GM12878 (cell line): ENCODE data around the gene EFCAB8. TPM values are rescaled to one million over a fixed set of nuclear protein-coding genes. Genes with fewer than 3 reads are reported as not detected.

Experiments used
- ATAC-seq: fragments of 200-7000 bp; cut with Tn5 transposase; 3 replicates; pipeline ENCODE4 v1.9.1; 2020; ENCODE audit warnings: mild to moderate bottlenecking, moderate library complexity
- BruUV-seq: library from RNA; stranded (reverse); fragments of 400-500 nt; replicated peaks from 2 replicates; lab custom pipeline; 2021; lab: Mats Ljungman, UMichigan
- CTCF ChIA-PET: fragments of 300-600 bp; sonication (Branson Sonifier 250); formaldehyde crosslinking; extraction: SDS; loops from one replicate; lab custom pipeline; 2021; ENCODE audit warnings: inconsistent platforms; lab: Yijun Ruan, JAX
- POLR2A ChIA-PET: fragments of 350-600 bp; formaldehyde crosslinking; extraction: SDS; loops from one replicate; lab custom pipeline; 2021; ENCODE audit warnings: inconsistent platforms; lab: Charles Lee
- RAD21 ChIA-PET: fragments of 300-600 bp; sonication (Branson Sonifier 250); formaldehyde crosslinking; loops from one replicate; lab custom pipeline; 2023; ENCODE audit warnings: antibody characterized with exemption; ENCODE audit not compliant: unreplicated experiment; lab: Charles Lee
- SMC1A ChIA-PET: fragments of 300-600 bp; sonication (Branson Sonifier 250); formaldehyde crosslinking; loops from one replicate; lab custom pipeline; 2023; ENCODE audit not compliant: unreplicated experiment, uncharacterized antibody; lab: Charles Lee
- DNase-seq: peaks from one replicate; pipeline ENCODE4 v3.0.0-alpha.2; 2011; ENCODE audit warnings: low read depth, low spot score
- FAIRE-seq: peaks from 3 replicates; lab custom pipeline; 2011; peaks lifted over from hg19 to GRCh38; lab: Jason Lieb, UNC
- H2AFZ ChIP-seq: 2 replicates; pipeline ENCODE4 v1.6.0; 2011; ENCODE audit warnings: low read depth, low read length, control low read depth; ENCODE audit not compliant: control insufficient read depth
- H3K27ac ChIP-seq: 2 replicates; pipeline ENCODE4 v1.5.1; 2011; ENCODE audit warnings: control low read depth; ENCODE audit not compliant: control insufficient read depth, insufficient read depth
- H3K27me3 ChIP-seq, 2 experiments: replicated peaks in 1 of 2; 2 replicates each; pipeline versions ENCODE4 v1.6.0 to v1.6.1; 2011; ENCODE audit warnings: low read length in 1 of 2; ENCODE audit not compliant: control insufficient read depth in 2 of 2, insufficient read depth in 2 of 2
- H3K36me3 ChIP-seq, 2 experiments: 2 replicates each; pipeline ENCODE4 v1.5.1; 2011; ENCODE audit warnings: low read length in 1 of 2; ENCODE audit not compliant: control insufficient read depth in 2 of 2, insufficient read depth in 2 of 2
- H3K4me1 ChIP-seq: 2 replicates; pipeline ENCODE4 v1.6.1; 2011; ENCODE audit warnings: mild to moderate bottlenecking, low read length, moderate library complexity, mixed read lengths; ENCODE audit not compliant: control insufficient read depth, insufficient read depth
- H3K4me2 ChIP-seq: 2 replicates; pipeline ENCODE4 v1.6.0; 2011; ENCODE audit warnings: control low read depth; ENCODE audit not compliant: control insufficient read depth, insufficient read depth
- H3K4me3 ChIP-seq: fragments of 200-600 bp; sonication (generic); 2 replicates; pipeline ENCODE4 v1.5.1; 2016
- H3K79me2 ChIP-seq: 2 replicates; pipeline ENCODE4 v1.6.0; 2011; ENCODE audit warnings: low read length; ENCODE audit not compliant: control insufficient read depth, insufficient read depth
- H3K9ac ChIP-seq: 2 replicates; pipeline ENCODE4 v1.8.0; 2011; ENCODE audit warnings: low read length, control low read depth, mixed read lengths; ENCODE audit not compliant: control insufficient read depth, insufficient read depth
- H3K9me3 ChIP-seq: replicated peaks from 3 replicates; pipeline ENCODE4 v1.5.1; 2011; ENCODE audit warnings: mild to moderate bottlenecking, low read length; ENCODE audit not compliant: control insufficient read depth, insufficient read depth
- H4K20me1 ChIP-seq: 2 replicates; pipeline ENCODE4 v1.6.0; 2011; ENCODE audit not compliant: control insufficient read depth, insufficient read depth
- CEBPB ChIP-seq, 2 experiments: fragments of 150-350 bp in 1 of 2; IDR thresholded peaks; 2 replicates each; pipeline ENCODE4 v1.6.1; 2012 to 2014; ENCODE audit warnings: low read depth in 2 of 2, low read length in 2 of 2, borderline replicate concordance in 1 of 2, inconsistent platforms in 1 of 2
- CHD4 ChIP-seq: fragments of 200-600 bp; sonication (generic); IDR thresholded peaks from 2 replicates; pipeline ENCODE4 v1.6.1; 2016; ENCODE audit warnings: mild to moderate bottlenecking
- CREB1 ChIP-seq: IDR thresholded peaks from 2 replicates; pipeline ENCODE4 v1.6.1; 2012; ENCODE audit warnings: low read depth, mild to moderate bottlenecking, inconsistent platforms
- FOXK2 ChIP-seq: fragments of 450-650 bp; IDR thresholded peaks from 2 replicates; pipeline ENCODE4 v1.6.1; 2017; ENCODE audit warnings: mild to moderate bottlenecking, moderate library complexity
- HDAC6 ChIP-seq: fragments of 200-600 bp; sonication (generic); IDR thresholded peaks from one replicate; pipeline ENCODE4 v1.8.0; 2017; ENCODE audit warnings: antibody characterized with exemption; ENCODE audit not compliant: unreplicated experiment
- IKZF1 ChIP-seq: fragments of 450-650 bp; conservative IDR thresholded peaks from 2 replicates; pipeline ENCODE4 v1.6.1; 2017; ENCODE audit warnings: antibody characterized with exemption, mild to moderate bottlenecking
- KLF5 ChIP-seq: fragments of 450-650 bp; IDR thresholded peaks from 2 replicates; pipeline ENCODE4 v1.6.1; 2014; ENCODE audit warnings: mild to moderate bottlenecking; ENCODE audit not compliant: partially characterized antibody
- MXI1 ChIP-seq: fragments of 150-350 bp; IDR thresholded peaks from 2 replicates; pipeline ENCODE4 v1.6.1; 2011; ENCODE audit warnings: low read depth, mild to moderate bottlenecking, inconsistent platforms, low read length, improper control_type of control experiment
- NFYA ChIP-seq: IDR thresholded peaks from 2 replicates; pipeline ENCODE4 v1.6.1; 2011; ENCODE audit warnings: low read depth, mild to moderate bottlenecking, low read length, improper control_type of control experiment, borderline replicate concordance
- POLR2AphosphoS5 ChIP-seq: IDR thresholded peaks from 2 replicates; pipeline ENCODE4 v1.6.1; 2011; ENCODE audit warnings: mild to moderate bottlenecking, low read length, inconsistent platforms
- RELB ChIP-seq: fragments of 450-650 bp; IDR thresholded peaks from 2 replicates; pipeline ENCODE4 v1.6.1; 2017; ENCODE audit warnings: low read depth, mild to moderate bottlenecking, moderate library complexity
- SIX5 ChIP-seq: IDR thresholded peaks from 2 replicates; pipeline ENCODE4 v1.6.1; 2011; ENCODE audit warnings: mild to moderate bottlenecking, low read depth, low read length, moderate library complexity; ENCODE audit not compliant: severe bottlenecking
- TCF7 ChIP-seq: IDR thresholded peaks from 2 replicates; pipeline ENCODE4 v1.6.1; 2014; ENCODE audit warnings: antibody characterized with exemption, borderline replicate concordance
- ZNF217 ChIP-seq: fragments of 450-650 bp; IDR thresholded peaks from 2 replicates; pipeline ENCODE4 v1.6.1; 2017; ENCODE audit warnings: antibody characterized with exemption, mild to moderate bottlenecking
- ZNF24 ChIP-seq: fragments of 450-650 bp; IDR thresholded peaks from 2 replicates; pipeline ENCODE4 v1.6.1; 2017; ENCODE audit warnings: antibody characterized with exemption, mild to moderate bottlenecking
- WGBS: methylation state at CpG from one replicate; pipeline ENCODE4 v1.1.6; 2016; ENCODE audit warnings: low lambda C conversion rate; ENCODE audit not compliant: insufficient replicate concordance, insufficient coverage; ENCODE audit errors: missing lambda C conversion rate; 5-methylcytosine and 5-hydroxymethylcytosine counted together
- in situ Hi-C: fragments of 300-500 bp; cut with MboI; formaldehyde crosslinking; loops from 9 replicates; pipeline ENCODE4 v1.14.3; 2018; ENCODE audit warnings: mixed read lengths
- intact Hi-C: fragments of 100-400 bp; cut with micrococcal nuclease; formaldehyde crosslinking; loops from one replicate; pipeline ENCODE4 v1.14.2; 2022; ENCODE audit not compliant: unreplicated experiment
- polyA plus RNA-seq, 11 experiments: library from polyadenylated mRNA; depleted of rRNA in 4 of 11; unstranded in 6 of 11; stranded (reverse) in 5 of 11; fragments of >200 nt; fragmentation: Nextera tagmentation in 4 of 11; fragmentation: Illumina TruSeq in 1 of 11; extraction: Ambion mirVana in 4 of 11; extraction: Trizol in 1 of 11; gene quantifications; 1 replicate in 1 of 11; 2 replicates in 10 of 11; pipeline versions ENCODE4 v1.2.1 to v1.2.3, GENCODE V29; 2011 to 2016; ENCODE audit warnings: inconsistent platforms in 2 of 11, missing spikeins in 2 of 11, low read depth in 1 of 11
- total RNA-seq, 4 experiments: library from RNA; depleted of rRNA in 3 of 4; stranded (reverse); fragments of >200 nt in 3 of 4; fragmentation: Illumina TruSeq in 1 of 4; extraction: Trizol in 1 of 4; gene quantifications; 2 replicates each; pipeline versions ENCODE4 v1.2.1 to v1.2.3, GENCODE V29; 2013 to 2021
- TF ChIP-seq, protein P1 (sequence below): IDR thresholded peaks from 2 replicates; pipeline ENCODE4 v1.6.1; 2012; ENCODE audit warnings: low read depth, low read length, improper control_type of control experiment
- TF ChIP-seq, protein P2 (sequence below): IDR thresholded peaks from 2 replicates; pipeline ENCODE4 v1.6.1; 2012; ENCODE audit warnings: improper control_type of control experiment, low read depth, low read length; ENCODE audit not compliant: insufficient replicate concordance

Gene EFCAB8
- total and polyA plus RNA-seq, 10 of the 15 experiments (the other 5 are each of a cell fraction or from before 2014, with no cell fraction given) = 0.04 to 0.18 (median 0.06) TPM; not detected in 4

DNA sequence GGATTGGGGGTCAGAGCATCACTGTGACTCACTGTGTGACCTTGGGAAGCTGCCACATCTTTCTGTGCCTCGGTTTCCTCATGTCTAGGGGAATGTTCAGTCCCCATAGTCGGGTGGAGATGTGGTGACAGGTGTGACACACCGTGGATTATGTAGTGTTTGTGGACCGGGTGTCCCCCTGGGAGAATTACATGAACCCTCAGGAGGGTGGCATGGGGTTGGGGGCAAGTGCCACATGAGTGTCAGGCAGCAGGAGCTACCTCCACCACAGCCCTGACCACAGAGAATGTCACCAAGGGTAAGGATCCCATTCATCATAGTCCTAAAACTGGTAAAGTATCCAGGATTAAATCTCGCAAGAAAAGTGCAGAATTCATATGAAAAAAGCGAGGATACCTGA, 122.3 kb downstream of the EFCAB8 start:
- BruUV-seq = no TSS peak
- 22% methylated on average over 6 of the region's 6 CpGs for whole genome bisulfite sequencing
- in situ Hi-C loops (no loop called here), intact Hi-C loops (no loop called here)
- ATAC-seq = no peak
- TF ChIP-seq ZNF217 (no peak), CEBPB (IDR thresholded peaks at IDR 0.05; ENCODE audit: borderline replicate concordance in 1 of 2, low read depth in 2 of 2, low read length in 2 of 2) (no peak), SIX5 (no peak), KLF5 (no peak), ZNF24 (no peak), FOXK2 (no peak), MXI1 (no peak), NFYA (no peak), TCF7 (no peak), HDAC6 (no peak), RELB (no peak), IKZF1 (no peak), CREB1 (no peak), POLR2AphosphoS5 (no peak), CHD4 (no peak)
- TF ChIP-seq, protein P1, sequence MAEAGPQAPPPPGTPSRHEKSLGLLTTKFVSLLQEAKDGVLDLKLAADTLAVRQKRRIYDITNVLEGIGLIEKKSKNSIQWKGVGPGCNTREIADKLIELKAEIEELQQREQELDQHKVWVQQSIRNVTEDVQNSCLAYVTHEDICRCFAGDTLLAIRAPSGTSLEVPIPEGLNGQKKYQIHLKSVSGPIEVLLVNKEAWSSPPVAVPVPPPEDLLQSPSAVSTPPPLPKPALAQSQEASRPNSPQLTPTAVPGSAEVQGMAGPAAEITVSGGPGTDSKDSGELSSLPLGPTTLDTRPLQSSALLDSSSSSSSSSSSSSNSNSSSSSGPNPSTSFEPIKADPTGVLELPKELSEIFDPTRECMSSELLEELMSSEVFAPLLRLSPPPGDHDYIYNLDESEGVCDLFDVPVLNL = no peak
- TF ChIP-seq, protein P2, sequence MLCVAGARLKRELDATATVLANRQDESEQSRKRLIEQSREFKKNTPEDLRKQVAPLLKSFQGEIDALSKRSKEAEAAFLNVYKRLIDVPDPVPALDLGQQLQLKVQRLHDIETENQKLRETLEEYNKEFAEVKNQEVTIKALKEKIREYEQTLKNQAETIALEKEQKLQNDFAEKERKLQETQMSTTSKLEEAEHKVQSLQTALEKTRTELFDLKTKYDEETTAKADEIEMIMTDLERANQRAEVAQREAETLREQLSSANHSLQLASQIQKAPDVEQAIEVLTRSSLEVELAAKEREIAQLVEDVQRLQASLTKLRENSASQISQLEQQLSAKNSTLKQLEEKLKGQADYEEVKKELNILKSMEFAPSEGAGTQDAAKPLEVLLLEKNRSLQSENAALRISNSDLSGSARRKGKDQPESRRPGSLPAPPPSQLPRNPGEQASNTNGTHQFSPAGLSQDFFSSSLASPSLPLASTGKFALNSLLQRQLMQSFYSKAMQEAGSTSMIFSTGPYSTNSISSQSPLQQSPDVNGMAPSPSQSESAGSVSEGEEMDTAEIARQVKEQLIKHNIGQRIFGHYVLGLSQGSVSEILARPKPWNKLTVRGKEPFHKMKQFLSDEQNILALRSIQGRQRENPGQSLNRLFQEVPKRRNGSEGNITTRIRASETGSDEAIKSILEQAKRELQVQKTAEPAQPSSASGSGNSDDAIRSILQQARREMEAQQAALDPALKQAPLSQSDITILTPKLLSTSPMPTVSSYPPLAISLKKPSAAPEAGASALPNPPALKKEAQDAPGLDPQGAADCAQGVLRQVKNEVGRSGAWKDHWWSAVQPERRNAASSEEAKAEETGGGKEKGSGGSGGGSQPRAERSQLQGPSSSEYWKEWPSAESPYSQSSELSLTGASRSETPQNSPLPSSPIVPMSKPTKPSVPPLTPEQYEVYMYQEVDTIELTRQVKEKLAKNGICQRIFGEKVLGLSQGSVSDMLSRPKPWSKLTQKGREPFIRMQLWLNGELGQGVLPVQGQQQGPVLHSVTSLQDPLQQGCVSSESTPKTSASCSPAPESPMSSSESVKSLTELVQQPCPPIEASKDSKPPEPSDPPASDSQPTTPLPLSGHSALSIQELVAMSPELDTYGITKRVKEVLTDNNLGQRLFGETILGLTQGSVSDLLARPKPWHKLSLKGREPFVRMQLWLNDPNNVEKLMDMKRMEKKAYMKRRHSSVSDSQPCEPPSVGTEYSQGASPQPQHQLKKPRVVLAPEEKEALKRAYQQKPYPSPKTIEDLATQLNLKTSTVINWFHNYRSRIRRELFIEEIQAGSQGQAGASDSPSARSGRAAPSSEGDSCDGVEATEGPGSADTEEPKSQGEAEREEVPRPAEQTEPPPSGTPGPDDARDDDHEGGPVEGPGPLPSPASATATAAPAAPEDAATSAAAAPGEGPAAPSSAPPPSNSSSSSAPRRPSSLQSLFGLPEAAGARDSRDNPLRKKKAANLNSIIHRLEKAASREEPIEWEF = no peak
- Histone ChIP-seq H3K4me1 (no peaks in the 10 kb centered on the region), H3K4me2 (no peak overlapping the region), H3K4me3 (no peak overlapping the region), H3K79me2 (no peaks in the 10 kb centered on the region), H3K9ac (no peak overlapping the region), H2AFZ (no peak overlapping the region), H4K20me1 (no peaks in the 10 kb centered on the region), H3K27me3 (no peaks in the 10 kb centered on the region; a peak in 1 of 4 replicates), H3K27ac (no peak overlapping the region), H3K9me3 (peaks cover 4% of the 10 kb centered on the region; the same call in 2 of the 3 replicates), H3K36me3 (no peaks in the 10 kb centered on the region)
- ChIA-PET POLR2A (no interaction called here), RAD21 (interaction anchor here (0.6 kb wide), 1 partner anchor 366 kb away, joined by 4 read pairs; no protein-coding TSS in a partner anchor), SMC1A (no interaction called here), CTCF (no interaction called here)
- DNase-seq = no peak
- FAIRE-seq = no peak
